Epithelial cell of esophagus (primary cell): ENCODE measurements around the gene ARV1.
"Not testable (repeated sequence)": the region's sequence is repeated elsewhere in the genome, so short reads cannot be mapped to it uniquely, and the experiment has no call there.

Source experiments
- DNase-seq: peaks from one replicate; pipeline ENCODE4 v3.0.0; 2010; ENCODE audit warnings: low read depth
- H3K4me3 ChIP-seq: 2 replicates; pipeline ENCODE4 v1.5.1; 2011; ENCODE audit warnings: mild to moderate bottlenecking, low read length, control low read depth
- TF ChIP-seq, protein P1 (sequence below): IDR thresholded peaks from 2 replicates; pipeline ENCODE4 v1.5.1; 2011; ENCODE audit warnings: low read depth, mild to moderate bottlenecking, low read length, control low read depth, inconsistent platforms; ENCODE audit not compliant: insufficient read depth; ENCODE audit errors: missing control alignments

Gene ARV1

DNA sequence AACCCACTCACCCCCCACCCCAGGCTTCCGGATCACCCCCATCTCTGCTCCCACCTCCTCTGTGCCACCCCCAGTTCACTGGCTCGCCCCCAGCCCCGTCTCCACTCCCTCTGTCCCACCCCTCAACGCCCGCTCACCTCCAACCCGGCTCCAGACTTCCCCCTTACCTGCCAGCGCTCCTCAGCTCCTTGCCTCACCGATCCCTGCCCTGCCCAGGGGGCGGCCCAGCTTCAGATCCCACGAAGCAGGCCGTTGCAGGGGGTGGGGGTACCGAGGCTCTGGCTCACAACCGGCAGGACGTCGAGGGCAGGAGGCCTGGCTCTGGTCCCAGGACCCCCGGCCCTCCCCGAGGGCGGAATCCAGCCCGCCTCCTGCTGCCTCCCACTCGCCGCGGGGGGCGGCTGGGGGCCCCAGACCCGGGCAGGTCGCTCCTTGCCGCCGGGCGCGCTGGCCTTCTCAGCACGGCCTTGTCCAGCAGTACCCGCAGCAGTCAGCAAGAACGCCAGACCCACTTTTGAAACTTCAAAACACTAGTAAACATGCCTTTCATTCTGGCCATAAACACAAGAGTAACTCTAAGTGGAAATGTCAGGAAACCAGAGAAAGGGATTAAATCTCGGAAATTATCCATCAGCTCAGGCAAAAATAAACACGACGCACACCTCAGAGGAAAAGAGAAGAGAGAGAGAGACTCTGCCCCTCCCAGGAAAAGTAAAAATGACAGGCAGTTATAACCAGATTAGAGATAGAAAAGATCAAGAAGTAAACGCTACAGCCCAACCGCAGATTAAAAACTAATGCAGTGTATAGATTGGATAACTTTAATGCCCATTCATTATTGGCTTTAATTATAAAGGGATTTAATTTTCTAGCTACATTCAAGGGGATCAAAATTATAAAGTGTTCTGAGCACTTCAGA, 62.2 kb downstream of the ARV1 start:
- TF ChIP-seq, protein P1, sequence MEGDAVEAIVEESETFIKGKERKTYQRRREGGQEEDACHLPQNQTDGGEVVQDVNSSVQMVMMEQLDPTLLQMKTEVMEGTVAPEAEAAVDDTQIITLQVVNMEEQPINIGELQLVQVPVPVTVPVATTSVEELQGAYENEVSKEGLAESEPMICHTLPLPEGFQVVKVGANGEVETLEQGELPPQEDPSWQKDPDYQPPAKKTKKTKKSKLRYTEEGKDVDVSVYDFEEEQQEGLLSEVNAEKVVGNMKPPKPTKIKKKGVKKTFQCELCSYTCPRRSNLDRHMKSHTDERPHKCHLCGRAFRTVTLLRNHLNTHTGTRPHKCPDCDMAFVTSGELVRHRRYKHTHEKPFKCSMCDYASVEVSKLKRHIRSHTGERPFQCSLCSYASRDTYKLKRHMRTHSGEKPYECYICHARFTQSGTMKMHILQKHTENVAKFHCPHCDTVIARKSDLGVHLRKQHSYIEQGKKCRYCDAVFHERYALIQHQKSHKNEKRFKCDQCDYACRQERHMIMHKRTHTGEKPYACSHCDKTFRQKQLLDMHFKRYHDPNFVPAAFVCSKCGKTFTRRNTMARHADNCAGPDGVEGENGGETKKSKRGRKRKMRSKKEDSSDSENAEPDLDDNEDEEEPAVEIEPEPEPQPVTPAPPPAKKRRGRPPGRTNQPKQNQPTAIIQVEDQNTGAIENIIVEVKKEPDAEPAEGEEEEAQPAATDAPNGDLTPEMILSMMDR: no peak
- no peak for DNase-seq
- peak overlapping the region; percentile 67 for H3K4me3 ChIP-seq

DNA sequence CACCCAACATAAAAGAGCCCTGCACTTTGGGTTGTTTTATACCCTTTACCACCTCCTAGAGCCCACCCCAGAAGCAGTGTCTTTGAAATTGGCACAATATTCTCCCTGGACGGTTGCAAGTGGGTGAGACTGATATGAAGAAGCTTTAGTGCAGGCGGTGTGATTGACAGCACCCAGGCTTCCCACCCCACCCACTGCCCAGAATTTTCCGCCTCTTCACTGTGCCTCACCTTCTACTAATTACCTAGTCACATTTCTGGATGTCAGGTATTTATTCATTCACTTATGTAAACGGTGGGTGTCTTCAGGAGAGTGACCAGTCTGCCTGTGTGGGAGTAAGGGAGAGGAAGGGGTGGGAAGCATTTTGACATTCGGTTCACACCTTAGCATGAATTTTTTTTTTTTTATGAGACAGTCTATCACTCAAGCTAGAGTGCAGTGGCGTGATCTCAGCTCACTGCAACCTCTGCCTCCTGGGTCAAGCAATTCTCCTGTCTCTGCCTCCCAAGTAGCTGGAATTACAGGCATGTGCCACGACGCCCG, 62.9 kb downstream of the ARV1 start:
- H3K4me3 ChIP-seq: no peak overlapping the region
- DNase-seq: no peak
- TF ChIP-seq, protein P1: no peak

DNA sequence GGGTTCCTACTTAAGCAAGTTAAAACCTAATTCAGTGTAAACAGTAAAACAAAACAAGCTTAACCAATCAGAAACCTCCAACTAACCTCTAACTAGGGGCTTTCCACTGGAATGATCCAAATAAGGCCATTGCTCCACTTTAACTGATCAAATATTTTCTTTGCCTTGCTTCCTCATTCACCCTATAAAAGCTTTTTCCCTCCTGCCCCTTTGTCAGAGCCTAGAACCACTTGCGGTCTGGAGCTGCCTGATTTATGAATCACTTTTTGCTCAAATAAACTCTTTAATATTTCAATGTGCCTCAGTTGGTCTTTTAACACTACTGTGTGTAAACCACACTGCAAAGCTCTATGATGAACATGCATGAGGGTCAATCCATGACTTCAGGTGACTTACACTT, 65.7 kb downstream of the ARV1 start:
- no peak for DNase-seq
- TF ChIP-seq, protein P1: no peak
- no peak overlapping the region for H3K4me3 ChIP-seq

DNA sequence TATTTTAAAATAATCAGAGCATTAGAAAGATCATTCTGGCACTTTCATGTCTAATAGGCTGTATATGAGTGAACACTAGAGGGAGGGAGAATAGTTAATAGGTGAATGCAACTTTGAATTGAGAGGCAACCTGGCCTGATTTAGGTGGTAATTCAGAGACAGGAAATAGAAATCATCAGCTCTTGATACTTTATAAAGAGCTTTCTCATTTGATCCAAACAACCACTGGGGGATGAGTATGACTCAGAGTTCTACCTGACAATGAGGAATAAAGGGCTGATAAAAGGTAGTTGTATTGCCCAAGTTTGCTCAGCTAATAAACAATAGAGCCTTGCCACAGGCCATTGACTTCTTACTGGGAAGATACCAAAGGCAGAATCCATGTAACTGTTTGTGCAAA, 66.4 kb downstream of the ARV1 start:
- H3K4me3 ChIP-seq: no peak overlapping the region
- DNase-seq: peak; percentile 48
- TF ChIP-seq, protein P1: peak; percentile 25

DNA sequence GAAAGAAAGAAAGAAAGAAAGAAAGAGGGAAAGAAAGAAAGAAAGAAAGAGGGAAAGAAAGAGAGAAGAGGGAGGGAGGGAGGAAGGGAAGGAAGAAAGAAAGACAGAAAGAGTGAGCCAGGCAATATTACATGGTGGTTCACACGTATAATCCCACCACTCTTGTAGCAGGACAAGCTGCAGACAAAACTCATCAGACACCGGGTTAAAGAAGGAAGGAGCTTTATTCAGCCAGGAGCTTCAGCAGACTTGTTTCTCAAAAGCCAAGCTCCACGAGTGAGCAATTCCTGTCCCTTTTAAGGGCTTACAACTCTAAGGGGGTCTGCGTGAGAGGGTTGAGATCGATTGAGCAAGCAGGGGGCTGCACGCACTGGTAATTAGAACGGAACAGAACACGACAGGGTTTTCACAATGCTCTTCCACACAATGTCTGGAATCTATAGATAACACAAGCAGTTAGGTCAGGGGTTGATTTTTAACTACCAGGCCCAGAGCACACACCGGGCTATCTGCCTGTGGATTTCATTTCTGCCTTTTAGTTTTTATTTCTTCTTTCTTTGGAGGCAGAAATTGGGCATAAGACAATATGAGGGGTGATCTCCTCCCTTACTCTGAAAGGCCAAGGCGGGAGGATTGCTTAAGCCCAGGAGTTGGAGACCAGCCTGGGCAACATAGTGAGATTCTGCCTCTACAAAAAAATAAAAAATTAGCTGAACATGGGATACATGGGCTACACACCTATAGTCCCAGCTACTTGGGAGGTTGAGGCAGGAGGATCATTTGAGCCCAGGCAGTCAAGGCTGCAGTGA, 67.2 kb downstream of the ARV1 start:
- DNase-seq, H3K4me3 ChIP-seq: not testable (repeated sequence)

DNA sequence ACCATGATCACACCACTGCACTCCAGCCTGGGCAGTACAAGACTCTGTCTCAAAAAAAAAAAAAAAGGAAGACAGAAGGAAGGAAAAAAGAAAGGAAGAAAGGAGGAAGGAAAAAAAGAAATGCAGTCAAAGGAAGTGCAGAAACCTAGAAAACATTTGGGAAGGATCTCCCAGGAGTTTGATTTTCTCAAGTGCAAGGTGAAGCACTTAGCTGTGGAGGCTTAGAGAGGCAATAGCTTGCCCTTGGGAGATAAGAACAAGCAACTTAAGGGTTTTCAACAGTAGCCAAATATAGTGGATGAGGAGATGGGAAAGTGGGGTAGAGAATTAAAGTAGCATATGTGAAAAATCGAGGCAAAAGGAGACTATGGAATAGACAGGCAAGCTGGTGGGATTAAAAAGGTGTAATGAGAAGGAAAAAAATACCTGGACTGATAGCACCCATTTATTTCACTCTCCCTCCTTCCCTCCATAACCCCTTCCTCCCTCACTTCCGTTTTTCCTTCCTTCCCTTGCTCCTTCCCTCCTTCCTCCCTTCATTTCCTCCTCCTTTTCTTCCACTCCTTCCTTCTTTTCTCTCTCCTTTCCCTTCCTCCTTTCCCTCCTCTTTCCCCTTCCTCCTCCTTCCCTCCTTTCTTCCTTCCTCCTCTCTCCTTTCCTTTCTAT, 68.0 kb downstream of the ARV1 start:
- no peak for DNase-seq
- no peak overlapping the region for H3K4me3 ChIP-seq
- TF ChIP-seq, protein P1: no peak

DNA sequence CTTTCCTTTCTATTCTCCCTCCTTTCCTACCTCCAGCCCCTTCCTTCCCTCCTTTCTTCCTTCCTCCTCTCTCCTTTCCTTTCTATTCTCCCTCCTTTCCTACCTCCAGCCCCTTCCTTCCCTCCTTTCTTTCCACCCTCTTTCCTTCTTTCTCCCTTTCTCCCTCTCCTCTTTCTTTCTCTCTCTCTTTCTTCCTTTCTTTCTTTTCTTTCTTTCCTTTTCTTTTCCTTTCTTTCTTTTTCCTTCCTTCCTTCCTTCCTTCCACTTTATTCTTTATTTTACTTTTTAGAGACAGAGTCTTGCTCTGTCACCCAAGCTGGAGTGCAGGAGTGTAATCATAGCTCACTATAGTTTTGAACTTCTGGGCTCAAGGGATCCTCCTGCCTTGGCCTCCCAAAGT, 68.6 kb downstream of the ARV1 start:
- not testable (repeated sequence) for DNase-seq

DNA sequence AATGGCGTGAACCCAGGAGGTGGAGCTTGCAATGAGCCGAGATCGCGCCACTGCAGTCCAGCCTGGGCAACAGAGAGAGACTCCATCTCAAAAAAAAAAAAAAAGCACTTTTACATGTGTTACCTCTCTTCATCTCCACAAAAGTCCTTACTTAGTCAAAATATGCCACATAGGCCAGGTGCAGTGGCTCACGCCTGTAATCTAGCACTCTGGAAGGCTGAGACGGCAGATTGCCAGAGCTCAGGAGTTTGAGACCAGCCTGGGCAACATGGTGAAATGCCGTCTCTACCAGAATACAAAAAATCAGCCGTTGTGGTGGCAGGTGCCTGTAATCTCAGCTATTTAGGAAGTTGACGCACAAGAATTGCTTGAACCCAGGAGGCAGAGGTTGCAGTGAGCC, 69.5 kb downstream of the ARV1 start:
- not testable (repeated sequence) for DNase-seq

More for the DNA sequence above, 68.6 kb downstream of the ARV1 start:
- H3K4me3 ChIP-seq: not testable (repeated sequence)

More for the DNA sequence above, 69.5 kb downstream of the ARV1 start:
- not testable (repeated sequence) for H3K4me3 ChIP-seq
